Measurements from ENCODE around the gene SLC16A4. TPM values are rescaled to one million over a fixed set of nuclear protein-coding genes. Genes with fewer than 3 reads are reported as not detected.

Gene SLC16A4
- total and polyA plus RNA-seq, 10 of the 15 experiments (the other 5 are each of a cell fraction or from before 2014, with no cell fraction given), result 0.13 to 2.2 (median 0.26) TPM; not detected in 1

- TF ChIP-seq, protein P1, sequence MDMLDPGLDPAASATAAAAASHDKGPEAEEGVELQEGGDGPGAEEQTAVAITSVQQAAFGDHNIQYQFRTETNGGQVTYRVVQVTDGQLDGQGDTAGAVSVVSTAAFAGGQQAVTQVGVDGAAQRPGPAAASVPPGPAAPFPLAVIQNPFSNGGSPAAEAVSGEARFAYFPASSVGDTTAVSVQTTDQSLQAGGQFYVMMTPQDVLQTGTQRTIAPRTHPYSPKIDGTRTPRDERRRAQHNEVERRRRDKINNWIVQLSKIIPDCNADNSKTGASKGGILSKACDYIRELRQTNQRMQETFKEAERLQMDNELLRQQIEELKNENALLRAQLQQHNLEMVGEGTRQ (IDR thresholded peaks at IDR 0.05; ENCODE audit: borderline replicate concordance, low read depth, low read length), result 0 out of 2 replicates have a peak, but pooled peaks have one; percentile 6
- TF ChIP-seq YY1 (IDR thresholded peaks at IDR 0.05; ENCODE audit: low read depth, low read length) (peak; percentile 93), GABPA (IDR thresholded peaks at IDR 0.05; ENCODE audit: low read depth) (peak; percentile 1; the same call in 1 of the 2 replicates), CBFB (IDR thresholded peaks at IDR 0.05; ENCODE audit: low read depth) (peak; percentile 59), ZNF24 (IDR thresholded peaks at IDR 0.05) (no peak), WRNIP1 (IDR thresholded peaks at IDR 0.05; ENCODE audit: borderline replicate concordance, low read depth, low read length) (no peak), TCF3 (IDR thresholded peaks at IDR 0.05; ENCODE audit: borderline replicate concordance, insufficient read depth, low read depth, low read length) (no peak), IKZF2 (IDR thresholded peaks at IDR 0.05) (peak in 1 of 2 experiments; percentile 21; a peak in 1 of 4 replicates)
Observed at GRCh38 chr1:110338309-110338885, 52.4 kb downstream of the SLC16A4 start (continued).

GRCh38 chr1:110337704-110338308, 53.0 kb downstream of the SLC16A4 start:
- FAIRE-seq, result peak; percentile 47
- 0 out of 2 replicates have a peak, but pooled peaks have one; percentile 63 for TF ChIP-seq POLR2A (IDR thresholded peaks at IDR 0.05; ENCODE audit: low read depth, low read length)
- TF ChIP-seq, protein P2, sequence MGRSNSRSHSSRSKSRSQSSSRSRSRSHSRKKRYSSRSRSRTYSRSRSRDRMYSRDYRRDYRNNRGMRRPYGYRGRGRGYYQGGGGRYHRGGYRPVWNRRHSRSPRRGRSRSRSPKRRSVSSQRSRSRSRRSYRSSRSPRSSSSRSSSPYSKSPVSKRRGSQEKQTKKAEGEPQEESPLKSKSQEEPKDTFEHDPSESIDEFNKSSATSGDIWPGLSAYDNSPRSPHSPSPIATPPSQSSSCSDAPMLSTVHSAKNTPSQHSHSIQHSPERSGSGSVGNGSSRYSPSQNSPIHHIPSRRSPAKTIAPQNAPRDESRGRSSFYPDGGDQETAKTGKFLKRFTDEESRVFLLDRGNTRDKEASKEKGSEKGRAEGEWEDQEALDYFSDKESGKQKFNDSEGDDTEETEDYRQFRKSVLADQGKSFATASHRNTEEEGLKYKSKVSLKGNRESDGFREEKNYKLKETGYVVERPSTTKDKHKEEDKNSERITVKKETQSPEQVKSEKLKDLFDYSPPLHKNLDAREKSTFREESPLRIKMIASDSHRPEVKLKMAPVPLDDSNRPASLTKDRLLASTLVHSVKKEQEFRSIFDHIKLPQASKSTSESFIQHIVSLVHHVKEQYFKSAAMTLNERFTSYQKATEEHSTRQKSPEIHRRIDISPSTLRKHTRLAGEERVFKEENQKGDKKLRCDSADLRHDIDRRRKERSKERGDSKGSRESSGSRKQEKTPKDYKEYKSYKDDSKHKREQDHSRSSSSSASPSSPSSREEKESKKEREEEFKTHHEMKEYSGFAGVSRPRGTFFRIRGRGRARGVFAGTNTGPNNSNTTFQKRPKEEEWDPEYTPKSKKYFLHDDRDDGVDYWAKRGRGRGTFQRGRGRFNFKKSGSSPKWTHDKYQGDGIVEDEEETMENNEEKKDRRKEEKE (IDR thresholded peaks at IDR 0.05), result no peak
- no peak for TF ChIP-seq YBX1 (IDR thresholded peaks at IDR 0.05)
- 0 out of 2 replicates have a peak, but pooled peaks have one; percentile 26 for TF ChIP-seq TAF1 (IDR thresholded peaks at IDR 0.05; ENCODE audit: borderline replicate concordance, low read depth, low read length)
- TF ChIP-seq LARP7 (IDR thresholded peaks at IDR 0.05), result no peak
- peak; percentile 46 for TF ChIP-seq SMAD5 (IDR thresholded peaks at IDR 0.05; ENCODE audit: low read depth)
- TF ChIP-seq, protein P3, sequence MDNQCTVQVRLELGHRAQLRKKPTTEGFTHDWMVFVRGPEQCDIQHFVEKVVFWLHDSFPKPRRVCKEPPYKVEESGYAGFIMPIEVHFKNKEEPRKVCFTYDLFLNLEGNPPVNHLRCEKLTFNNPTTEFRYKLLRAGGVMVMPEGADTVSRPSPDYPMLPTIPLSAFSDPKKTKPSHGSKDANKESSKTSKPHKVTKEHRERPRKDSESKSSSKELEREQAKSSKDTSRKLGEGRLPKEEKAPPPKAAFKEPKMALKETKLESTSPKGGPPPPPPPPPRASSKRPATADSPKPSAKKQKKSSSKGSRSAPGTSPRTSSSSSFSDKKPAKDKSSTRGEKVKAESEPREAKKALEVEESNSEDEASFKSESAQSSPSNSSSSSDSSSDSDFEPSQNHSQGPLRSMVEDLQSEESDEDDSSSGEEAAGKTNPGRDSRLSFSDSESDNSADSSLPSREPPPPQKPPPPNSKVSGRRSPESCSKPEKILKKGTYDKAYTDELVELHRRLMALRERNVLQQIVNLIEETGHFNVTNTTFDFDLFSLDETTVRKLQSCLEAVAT (IDR thresholded peaks at IDR 0.05), result peak; percentile 34
- TF ChIP-seq IRF4 (IDR thresholded peaks at IDR 0.05; ENCODE audit: low read depth, low read length), result 0 out of 2 replicates have a peak, but pooled peaks have one; percentile 16

More at GRCh38 chr1:110337704-110338308, 53.0 kb downstream of the SLC16A4 start:
- DNase-seq (ENCODE audit: low read depth, low spot score), result no peak
- Histone ChIP-seq H2AFZ (ENCODE audit: control insufficient read depth, low read depth, low read length) (peak overlapping the region; percentile 97), H3K4me1 (ENCODE audit: control insufficient read depth, insufficient read depth, low read length) (peaks cover 5% of the 10 kb centered on the region), H3K4me2 (ENCODE audit: control insufficient read depth, insufficient read depth) (peak overlapping the region; percentile 66), H3K4me3 (peak overlapping the region; percentile 91), H3K27ac (ENCODE audit: control insufficient read depth, insufficient read depth) (peak overlapping the region; percentile 97), H4K20me1 (ENCODE audit: control insufficient read depth, insufficient read depth) (peaks cover 6% of the 10 kb centered on the region; the same call in 1 of the 2 replicates), H3K9ac (ENCODE audit: control insufficient read depth, insufficient read depth, low read length) (peak overlapping the region; percentile 95), H3K9me3 (replicated peaks; ENCODE audit: control insufficient read depth, insufficient read depth, low read length) (no peaks in the 10 kb centered on the region), H3K79me2 (ENCODE audit: control insufficient read depth, insufficient read depth, low read length) (peaks cover 42% of the 10 kb centered on the region), H3K36me3 (ENCODE audit: control insufficient read depth in 2 of 2, insufficient read depth in 2 of 2, low read length in 1 of 2) (peaks cover 9 to 16% of the 10 kb centered on the region in 2 experiments; a peak in 3 of 4 replicates), H3K27me3 (replicated peaks in 1 of 2; ENCODE audit: control insufficient read depth in 2 of 2, insufficient read depth in 2 of 2, low read length in 1 of 2) (no peaks in the 10 kb centered on the region)
- peak; percentile 13 for ATAC-seq
- POLR2A ChIA-PET, result interaction anchor here (1.0 to 4.0 kb wide), 12 partner anchors 9 to 129 kb away, joined by 3 to 43 read pairs (median 9); partner anchors contain the start of genes KCNC4 and LAMTOR5
- TSS peak; percentile 88 for BruUV-seq (replicated peaks)
- SMC1A ChIA-PET (ENCODE audit: uncharacterized antibody, unreplicated experiment), result interaction anchor here (0.9 to 8.4 kb wide), 19 partner anchors 10 to 158 kb away, joined by 3 to 51 read pairs (median 7); partner anchors contain the start of genes KCNC4 and LAMTOR5
- RAD21 ChIA-PET (ENCODE audit: unreplicated experiment), result interaction anchor here (1.0 to 7.4 kb wide), 14 partner anchors 10 to 141 kb away, joined by 3 to 80 read pairs (median 8); partner anchors contain the start of genes KCNC4 and LAMTOR5
- CTCF ChIA-PET, result interaction anchor here (0.5 to 8.5 kb wide), 18 partner anchors 11 to 438 kb away, joined by 3 to 62 read pairs (median 7); partner anchors contain the start of genes KCNC4 and LAMTOR5
- intact Hi-C loops (cut with micrococcal nuclease; ENCODE audit: unreplicated experiment) (loop anchor here (2.0 to 10.0 kb wide), 4 partner anchors 47 to 1264 kb away; partner anchors contain the start of genes LAMTOR5 and PSMA5), in situ Hi-C loops (cut with MboI) (no loop called here)
- 1% methylated on average over 36 of the region's 36 CpGs for whole genome bisulfite sequencing (ENCODE audit: insufficient coverage, insufficient replicate concordance, low lambda C conversion rate, missing lambda C conversion rate)
